HL-60 (cell line): ENCODE results near the gene HDAC7.

Experiments used
- CTCF ChIP-seq: IDR thresholded peaks from one replicate; pipeline ENCODE4 v1.5.1; 2011; ENCODE audit warnings: low read length, control low read depth, inconsistent platforms; ENCODE audit not compliant: insufficient read depth
- GABPA ChIP-seq: IDR thresholded peaks from 2 replicates; pipeline ENCODE4 v1.6.1; 2012; ENCODE audit warnings: low read depth
- POLR2AphosphoS5 ChIP-seq: IDR thresholded peaks from 2 replicates; pipeline ENCODE4 v1.6.1; 2012; ENCODE audit warnings: low read depth
- SPI1 ChIP-seq: IDR thresholded peaks from 2 replicates; pipeline ENCODE4 v1.6.1; 2012; ENCODE audit warnings: low read depth, mild to moderate bottlenecking, borderline replicate concordance
- TF ChIP-seq, protein P1 (sequence below): IDR thresholded peaks from 2 replicates; pipeline ENCODE4 v1.6.1; 2012; ENCODE audit warnings: low read depth; ENCODE audit not compliant: insufficient replicate concordance

DNA sequence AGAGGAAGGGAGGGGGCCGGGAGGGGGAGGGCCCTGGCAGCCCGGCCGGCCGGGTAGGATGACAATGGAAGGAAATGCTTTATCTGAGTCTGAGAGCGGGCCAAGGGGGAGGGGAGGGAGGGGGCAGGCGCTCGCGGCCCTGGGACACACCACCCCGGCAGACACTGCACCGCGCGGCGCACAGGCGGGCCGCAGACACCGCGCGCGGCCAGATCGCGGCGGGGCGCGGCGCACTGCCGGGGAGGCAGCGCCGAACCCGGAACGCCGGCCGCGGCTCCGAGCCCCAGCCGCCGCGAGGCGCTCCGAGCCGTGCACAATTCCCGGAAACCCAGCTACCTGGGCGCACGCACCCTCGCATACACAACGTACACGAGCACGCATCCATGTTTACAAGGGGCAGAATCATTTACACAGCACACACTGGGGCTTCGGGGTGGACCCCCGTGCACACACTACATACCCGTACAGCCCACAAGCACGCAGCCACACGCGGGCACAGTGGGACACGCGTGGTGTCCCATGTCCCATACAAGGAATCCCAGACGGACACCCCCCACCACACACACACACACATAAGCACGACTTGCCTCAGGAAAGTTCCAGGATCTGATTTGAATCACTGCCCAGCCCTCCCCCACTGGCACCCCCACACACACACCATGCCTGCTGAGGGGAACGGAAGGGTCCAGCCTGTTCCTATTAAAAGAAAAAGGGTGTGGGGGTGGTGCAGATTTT lies at the start of gene HDAC7:
- no peak for TF ChIP-seq CTCF
- TF ChIP-seq POLR2AphosphoS5 = peak; percentile 32; the same call in 1 of the 2 replicates
- TF ChIP-seq, protein P1, sequence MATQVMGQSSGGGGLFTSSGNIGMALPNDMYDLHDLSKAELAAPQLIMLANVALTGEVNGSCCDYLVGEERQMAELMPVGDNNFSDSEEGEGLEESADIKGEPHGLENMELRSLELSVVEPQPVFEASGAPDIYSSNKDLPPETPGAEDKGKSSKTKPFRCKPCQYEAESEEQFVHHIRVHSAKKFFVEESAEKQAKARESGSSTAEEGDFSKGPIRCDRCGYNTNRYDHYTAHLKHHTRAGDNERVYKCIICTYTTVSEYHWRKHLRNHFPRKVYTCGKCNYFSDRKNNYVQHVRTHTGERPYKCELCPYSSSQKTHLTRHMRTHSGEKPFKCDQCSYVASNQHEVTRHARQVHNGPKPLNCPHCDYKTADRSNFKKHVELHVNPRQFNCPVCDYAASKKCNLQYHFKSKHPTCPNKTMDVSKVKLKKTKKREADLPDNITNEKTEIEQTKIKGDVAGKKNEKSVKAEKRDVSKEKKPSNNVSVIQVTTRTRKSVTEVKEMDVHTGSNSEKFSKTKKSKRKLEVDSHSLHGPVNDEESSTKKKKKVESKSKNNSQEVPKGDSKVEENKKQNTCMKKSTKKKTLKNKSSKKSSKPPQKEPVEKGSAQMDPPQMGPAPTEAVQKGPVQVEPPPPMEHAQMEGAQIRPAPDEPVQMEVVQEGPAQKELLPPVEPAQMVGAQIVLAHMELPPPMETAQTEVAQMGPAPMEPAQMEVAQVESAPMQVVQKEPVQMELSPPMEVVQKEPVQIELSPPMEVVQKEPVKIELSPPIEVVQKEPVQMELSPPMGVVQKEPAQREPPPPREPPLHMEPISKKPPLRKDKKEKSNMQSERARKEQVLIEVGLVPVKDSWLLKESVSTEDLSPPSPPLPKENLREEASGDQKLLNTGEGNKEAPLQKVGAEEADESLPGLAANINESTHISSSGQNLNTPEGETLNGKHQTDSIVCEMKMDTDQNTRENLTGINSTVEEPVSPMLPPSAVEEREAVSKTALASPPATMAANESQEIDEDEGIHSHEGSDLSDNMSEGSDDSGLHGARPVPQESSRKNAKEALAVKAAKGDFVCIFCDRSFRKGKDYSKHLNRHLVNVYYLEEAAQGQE = no peak
- no peak for TF ChIP-seq SPI1
- no peak for TF ChIP-seq GABPA
